PC-3 (cell line): ENCODE results near the gene ELK4. TPM values are rescaled to one million over a fixed set of nuclear protein-coding genes. Genes with fewer than 3 reads are reported as not detected.
A peak's percentile ranks its signal among the peaks of the same experiment; 100 is the strongest.

Source experiments
- ATAC-seq: fragments of 200-7000 bp; cut with Tn5 transposase; 2 replicates; pipeline ENCODE4 v1.9.1; 2020; ENCODE audit warnings: mild to moderate bottlenecking, moderate library complexity
- BruUV-seq: library from RNA; stranded (reverse); fragments of 400-500 nt; replicated peaks from 2 replicates; lab custom pipeline; 2021; lab: Mats Ljungman, UMichigan
- CTCF ChIA-PET: fragments of 300-600 bp; sonication (Branson Sonifier 250); formaldehyde crosslinking; loops from one replicate; lab custom pipeline; 2022; ENCODE audit warnings: antibody characterized with exemption; lab: Charles Lee
- POLR2A ChIA-PET: fragments of 300-600 bp; sonication (Branson Sonifier 250); formaldehyde crosslinking; loops from one replicate; lab custom pipeline; 2022; ENCODE audit warnings: antibody characterized with exemption; ENCODE audit not compliant: unreplicated experiment; lab: Charles Lee
- DNase-seq: peaks from one replicate; pipeline ENCODE4 v3.0.0-alpha.2; 2015
- H2AFZ ChIP-seq: fragments of 300-600 bp; sonication (generic); 2 replicates; pipeline ENCODE4 v1.6.0; 2016; ENCODE audit warnings: antibody characterized with exemption, low read length
- H3F3A ChIP-seq: fragments of 300-600 bp; sonication (generic); one replicate; pipeline ENCODE4 v1.6.0; 2017; ENCODE audit warnings: antibody characterized with exemption, low read length, control low read depth, mild to moderate bottlenecking; ENCODE audit not compliant: unreplicated experiment
- H3K27ac ChIP-seq: fragments of 300-600 bp; sonication (generic); 2 replicates; pipeline ENCODE4 v1.5.1; 2016; ENCODE audit warnings: mild to moderate bottlenecking, low read length
- H3K27me3 ChIP-seq: fragments of 300-600 bp; sonication (generic); 2 replicates; pipeline ENCODE4 v1.6.1; 2016; ENCODE audit warnings: low read length, mixed read lengths
- H3K36me3 ChIP-seq: fragments of 300-600 bp; sonication (generic); 2 replicates; pipeline ENCODE4 v1.6.1; 2016; ENCODE audit warnings: low read depth, mixed run types, low read length, mixed read lengths
- H3K4me1 ChIP-seq: fragments of 300-600 bp; sonication (generic); 2 replicates; pipeline ENCODE4 v1.5.1; 2016; ENCODE audit warnings: low read length; ENCODE audit not compliant: insufficient read depth
- H3K4me2 ChIP-seq: fragments of 300-600 bp; sonication (generic); 2 replicates; pipeline ENCODE4 v1.6.0; 2016; ENCODE audit warnings: low read length
- H3K4me3 ChIP-seq: fragments of 300-600 bp; sonication (generic); 2 replicates; pipeline ENCODE4 v1.5.1; 2016; ENCODE audit warnings: mild to moderate bottlenecking, low read length, mixed read lengths
- H3K79me2 ChIP-seq: fragments of 300-600 bp; sonication (generic); 2 replicates; pipeline ENCODE4 v1.6.1; 2017; ENCODE audit warnings: low read length, mixed read lengths
- H3K9ac ChIP-seq: fragments of 300-600 bp; sonication (generic); 2 replicates; pipeline ENCODE4 v1.6.0; 2016; ENCODE audit warnings: mild to moderate bottlenecking, low read length
- H3K9me2 ChIP-seq: fragments of 300-600 bp; sonication (generic); replicated peaks from 2 replicates; pipeline ENCODE4 v1.6.1; 2016; ENCODE audit warnings: mixed run types, low read length, mixed read lengths
- H3K9me3 ChIP-seq: fragments of 300-600 bp; sonication (generic); 2 replicates; pipeline ENCODE4 v1.6.1; 2016; ENCODE audit warnings: low read length, mixed read lengths
- H4K20me1 ChIP-seq: fragments of 300-600 bp; sonication (generic); 2 replicates; pipeline ENCODE4 v1.6.1; 2016; ENCODE audit warnings: low read length, mixed read lengths
- CTCF ChIP-seq: fragments of 300-600 bp; sonication (generic); conservative IDR thresholded peaks from 2 replicates; pipeline ENCODE4 v1.5.1; 2017; ENCODE audit warnings: antibody characterized with exemption, low read depth, mild to moderate bottlenecking, low read length
- EZH2 ChIP-seq: fragments of 300-600 bp; sonication (generic); IDR thresholded peaks from one replicate; pipeline ENCODE4 v1.6.1; 2017; ENCODE audit warnings: antibody characterized with exemption, mild to moderate bottlenecking, low read length; ENCODE audit not compliant: unreplicated experiment
- EZH2phosphoT487 ChIP-seq: fragments of 300-600 bp; sonication (generic); IDR thresholded peaks from 2 replicates; pipeline ENCODE4 v1.6.1; 2018; ENCODE audit warnings: mild to moderate bottlenecking, antibody characterized with exemption, low read length, borderline replicate concordance
- intact Hi-C: fragments of 100-400 bp; cut with micrococcal nuclease; formaldehyde crosslinking; loops from 2 replicates; pipeline ENCODE4 v1.9.0; 2023
- total RNA-seq: library from RNA; depleted of rRNA; stranded (reverse); fragments of >200 nt; gene quantifications from 2 replicates; pipeline ENCODE4 v1.2.3, GENCODE V29; 2014

Gene ELK4
- total RNA-seq, 1 experiment from 2014 or later, result 16.3 TPM

- ChIA-PET CTCF (interaction anchor here (0.5 to 3.1 kb wide), 18 partner anchors 13 to 325 kb away, joined by 3 to 70 read pairs (median 4); partner anchors contain the start of gene SLC45A3), POLR2A (interaction anchor here (0.5 to 1.1 kb wide), 3 partner anchors 39 to 152 kb away, joined by 3 to 6 read pairs (median 4); no protein-coding TSS in a partner anchor)
- Histone ChIP-seq H3K9me2 (no peaks in the 10 kb centered on the region), H3K4me3 (no peak overlapping the region), H3K9ac (no peak overlapping the region), H4K20me1 (no peaks in the 10 kb centered on the region), H2AFZ (no peak overlapping the region), H3K79me2 (peaks cover 10% of the 10 kb centered on the region), H3K27me3 (no peaks in the 10 kb centered on the region), H3K4me1 (peaks cover 8% of the 10 kb centered on the region), H3F3A (no peaks in the 10 kb centered on the region), H3K4me2 (no peak overlapping the region), H3K36me3 (peaks cover 8% of the 10 kb centered on the region; the same call in 1 of the 2 replicates), H3K27ac (no peak overlapping the region), H3K9me3 (no peaks in the 10 kb centered on the region)
- TF ChIP-seq EZH2 (no peak), CTCF (peak; percentile 97)
- DNase-seq (peak; percentile 85), ATAC-seq (peak; percentile 75)
- no TSS peak for BruUV-seq
- intact Hi-C loops, result loop anchor here (1.0 kb wide), 1 partner anchor 52 kb away; no protein-coding TSS in a partner anchor
Measured at GRCh38 chr1:205658943-205659581, 27.3 kb upstream of the ELK4 start.

GRCh38 chr1:205656236-205656635 is 24.4 kb upstream of the ELK4 start:
- H3K9me3 ChIP-seq, result no peaks in the 10 kb centered on the region
- TF ChIP-seq EZH2phosphoT487, result no peak
- TF ChIP-seq CTCF, result no peak
- TF ChIP-seq EZH2, result no peak
- H3K27ac ChIP-seq, result no peak overlapping the region
- ATAC-seq (no peak), DNase-seq (no peak)
- H4K20me1 ChIP-seq, result no peaks in the 10 kb centered on the region
- H3F3A ChIP-seq, result no peaks in the 10 kb centered on the region
- H3K27me3 ChIP-seq, result no peaks in the 10 kb centered on the region
- H2AFZ ChIP-seq, result no peak overlapping the region
- H3K9ac ChIP-seq, result no peak overlapping the region
- POLR2A ChIA-PET, result interaction anchor here (0.6 kb wide), 1 partner anchor 24 kb away, joined by 3 read pairs; no protein-coding TSS in a partner anchor
- no peak overlapping the region for H3K4me3 ChIP-seq
- no peaks in the 10 kb centered on the region for H3K79me2 ChIP-seq
- 0 out of 2 replicates have a peak, but pooled peaks cover 4% of the 10 kb centered on the region for H3K36me3 ChIP-seq
- BruUV-seq, result no TSS peak
- CTCF ChIA-PET, result interaction anchor here (0.6 to 1.9 kb wide), 4 partner anchors 19 to 65 kb away, joined by 3 to 38 read pairs (median 4); no protein-coding TSS in a partner anchor
- 0 out of 2 replicates have a peak, but pooled peaks cover 3% of the 10 kb centered on the region for H3K4me1 ChIP-seq
- intact Hi-C loops, result no loop called here
- no peaks in the 10 kb centered on the region for H3K9me2 ChIP-seq
- H3K4me2 ChIP-seq, result no peak overlapping the region
